H9 (cell line): Measurements from ENCODE around the gene DNAJC1. TPM values are rescaled to one million over a fixed set of nuclear protein-coding genes. Genes with fewer than 3 reads are reported as not detected.
A peak's percentile ranks its signal among the peaks of the same experiment; 100 is the strongest.

ENCODE experiments used
- DNase-seq: peaks from one replicate; pipeline ENCODE4 v3.0.0-alpha.2; 2017
- H2AFZ ChIP-seq: one replicate; pipeline ENCODE4 v1.6.1; 2013; ENCODE audit warnings: mild to moderate bottlenecking, low read length, control low read depth, moderate library complexity
- H2AK5ac ChIP-seq: 2 replicates; pipeline ENCODE4 v1.6.1; 2013; ENCODE audit warnings: low read length, control low read depth, mixed read lengths; ENCODE audit not compliant: insufficient read length
- H2BK120ac ChIP-seq: one replicate; pipeline ENCODE4 v1.6.1; 2013; ENCODE audit warnings: low read depth, mild to moderate bottlenecking, low read length, control low read depth, inconsistent platforms; ENCODE audit not compliant: poor library complexity, severe bottlenecking
- H2BK12ac ChIP-seq: 2 replicates; pipeline ENCODE4 v1.6.1; 2013; ENCODE audit warnings: low read length, control low read depth, mixed read lengths, low read depth; ENCODE audit not compliant: insufficient read length
- H2BK15ac ChIP-seq: 2 replicates; pipeline ENCODE4 v1.6.1; 2013; ENCODE audit warnings: low read depth, low read length, control low read depth
- H2BK20ac ChIP-seq: one replicate; pipeline ENCODE4 v1.6.1; 2013; ENCODE audit warnings: low read depth, mild to moderate bottlenecking, low read length, control low read depth, inconsistent platforms; ENCODE audit not compliant: poor library complexity, severe bottlenecking
- H2BK5ac ChIP-seq: 2 replicates; pipeline ENCODE4 v1.6.1; 2013; ENCODE audit warnings: low read length, control low read depth, mixed read lengths; ENCODE audit not compliant: insufficient read length
- H3K14ac ChIP-seq: 2 replicates; pipeline ENCODE4 v1.6.1; 2013; ENCODE audit warnings: low read length, control low read depth; ENCODE audit not compliant: insufficient read depth
- H3K18ac ChIP-seq: 2 replicates; pipeline ENCODE4 v1.6.1; 2013; ENCODE audit warnings: low read depth, mild to moderate bottlenecking, mixed read lengths, low read length, control low read depth; ENCODE audit not compliant: insufficient read length
- H3K23ac ChIP-seq: 2 replicates; pipeline ENCODE4 v1.6.1; 2013; ENCODE audit warnings: low read length, control low read depth, mixed read lengths, low read depth; ENCODE audit not compliant: insufficient read length
- H3K23me2 ChIP-seq: 2 replicates; pipeline ENCODE4 v1.6.1; 2013; ENCODE audit warnings: low read depth, mild to moderate bottlenecking, mixed read lengths, low read length, control low read depth; ENCODE audit not compliant: insufficient read length, poor library complexity, severe bottlenecking
- H3K27ac ChIP-seq: 2 replicates; pipeline ENCODE4 v1.5.1; 2013; ENCODE audit warnings: low read length, control low read depth, mixed read lengths, low read depth; ENCODE audit not compliant: insufficient read length
- H3K27me3 ChIP-seq: 2 replicates; pipeline ENCODE4 v1.6.1; 2013; ENCODE audit warnings: low read length, control low read depth, inconsistent platforms; ENCODE audit not compliant: insufficient read depth
- H3K4ac ChIP-seq: 2 replicates; pipeline ENCODE4 v1.6.1; 2013; ENCODE audit warnings: low read depth, mild to moderate bottlenecking, control low read depth, inconsistent platforms, low read length, moderate library complexity
- H3K4me1 ChIP-seq: 2 replicates; pipeline ENCODE4 v1.6.1; 2013; ENCODE audit warnings: low read length, control low read depth, inconsistent platforms; ENCODE audit not compliant: insufficient read depth
- H3K4me2 ChIP-seq: 2 replicates; pipeline ENCODE4 v1.6.1; 2013; ENCODE audit warnings: low read length, control low read depth, mixed read lengths; ENCODE audit not compliant: insufficient read length, insufficient read depth
- H3K56ac ChIP-seq: 2 replicates; pipeline ENCODE4 v1.6.1; 2013; ENCODE audit warnings: low read depth, mild to moderate bottlenecking, mixed read lengths, low read length, control low read depth; ENCODE audit not compliant: insufficient read length
- H3K79me1 ChIP-seq: 2 replicates; pipeline ENCODE4 v1.6.1; 2013; ENCODE audit warnings: low read depth, mild to moderate bottlenecking, moderate library complexity, low read length, control low read depth, inconsistent platforms; ENCODE audit not compliant: insufficient read depth, poor library complexity, severe bottlenecking
- H3K79me2 ChIP-seq: 2 replicates; pipeline ENCODE4 v1.6.1; 2013; ENCODE audit warnings: low read length, control low read depth, inconsistent platforms; ENCODE audit not compliant: insufficient read depth
- H3K9ac ChIP-seq: 2 replicates; pipeline ENCODE4 v1.6.1; 2013; ENCODE audit warnings: low read length, control low read depth, mixed read lengths; ENCODE audit not compliant: insufficient read length; ENCODE audit errors: extremely low read depth
- H3K9me3 ChIP-seq: one replicate; pipeline ENCODE4 v1.6.1; 2013; ENCODE audit warnings: low read depth, low read length, inconsistent platforms; ENCODE audit not compliant: control insufficient read depth
- H3T11ph ChIP-seq: one replicate; pipeline ENCODE4 v1.6.1; 2013; ENCODE audit warnings: mild to moderate bottlenecking, low read length, control low read depth, inconsistent platforms
- H4K20me1 ChIP-seq: one replicate; pipeline ENCODE4 v1.6.1; 2013; ENCODE audit not compliant: control insufficient read depth, insufficient read length, insufficient read depth
- H4K5ac ChIP-seq: 2 replicates; pipeline ENCODE4 v1.6.1; 2013; ENCODE audit warnings: low read depth, mild to moderate bottlenecking, mixed read lengths, low read length, control low read depth; ENCODE audit not compliant: insufficient read length
- H4K8ac ChIP-seq: replicated peaks from 2 replicates; pipeline ENCODE4 v1.6.1; 2013; ENCODE audit warnings: low read length, control low read depth, mixed read lengths, low read depth; ENCODE audit not compliant: insufficient read length
- H4K91ac ChIP-seq: 2 replicates; pipeline ENCODE4 v1.6.1; 2013; ENCODE audit warnings: low read depth, mild to moderate bottlenecking, moderate library complexity, mixed read lengths, low read length, control low read depth; ENCODE audit not compliant: insufficient read length
- H3K27ac Mint-ChIP-seq, 3 experiments: 2 replicates in 2 of 3; 3 replicates in 1 of 3; pipeline ENCODE4 v1.8.0; 2020 to 2021; ENCODE audit warnings: mixed read lengths in 3 of 3, mild to moderate bottlenecking in 1 of 3, moderate library complexity in 1 of 3
- H3K27me3 Mint-ChIP-seq: 2 replicates; pipeline ENCODE4 v1.8.0; 2021; ENCODE audit warnings: low read depth, mild to moderate bottlenecking, moderate library complexity, mixed read lengths
- H3K36me3 Mint-ChIP-seq, 3 experiments: 2 replicates in 2 of 3; 3 replicates in 1 of 3; pipeline ENCODE4 v1.8.0; 2020 to 2021; ENCODE audit warnings: low read depth in 3 of 3, mixed read lengths in 3 of 3; ENCODE audit not compliant: insufficient read depth in 1 of 3
- H3K4me1 Mint-ChIP-seq, 2 experiments: 2 replicates each; pipeline ENCODE4 v1.8.0; 2020; ENCODE audit warnings: mixed read lengths in 2 of 2
- H3K4me3 Mint-ChIP-seq, 2 experiments: 2 replicates in 1 of 2; 3 replicates in 1 of 2; pipeline ENCODE4 v1.8.0; 2020 to 2021; ENCODE audit warnings: mild to moderate bottlenecking in 2 of 2, mixed read lengths in 2 of 2, moderate library complexity in 1 of 2
- H3K9me3 Mint-ChIP-seq, 2 experiments: 2 replicates in 1 of 2; 3 replicates in 1 of 2; pipeline ENCODE4 v1.8.0; 2020; ENCODE audit warnings: mild to moderate bottlenecking in 2 of 2, mixed read lengths in 2 of 2, moderate library complexity in 1 of 2
- CTCF ChIP-seq: fragments of 200-600 bp; sonication (generic); conservative IDR thresholded peaks from 3 replicates; pipeline ENCODE4 v1.8.0; 2021; ENCODE audit warnings: antibody characterized with exemption, mild to moderate bottlenecking
- WGBS: extraction: QIAGEN DNeasy Blood & Tissue Kit; methylation state at CpG from one replicate; pipeline ENCODE4 v1.1.7; 2013; ENCODE audit warnings: missing lambda C conversion rate, low lambda C conversion rate, mixed read lengths; ENCODE audit not compliant: insufficient read length; ENCODE audit errors: extremely low coverage; 5-methylcytosine and 5-hydroxymethylcytosine counted together
- total RNA-seq: library from RNA; stranded (reverse); gene quantifications from 2 replicates; pipeline ENCODE4 v1.2.1, GENCODE V29; 2021

Gene DNAJC1
- total RNA-seq, 1 experiment from 2014 or later: 11.2 TPM

- H3K9me3 ChIP-seq: no peaks in the 10 kb centered on the region
- no peak overlapping the region for H2AFZ ChIP-seq
- no peak overlapping the region for H3T11ph ChIP-seq
- no peak overlapping the region for H3K27ac ChIP-seq
- H2BK15ac ChIP-seq: no peak overlapping the region
- WGBS: no CpG with 5 or more reads among the region's 12 CpGs
- Mint-ChIP-seq H3K27ac (peak overlapping the region in 1 of 3 experiments; percentile 20; a peak in 1 of 7 replicates), H3K4me1 (peaks cover 52 to 56% of the 10 kb centered on the region in 2 experiments), H3K4me3 (no peak overlapping the region), H3K27me3 (no peaks in the 10 kb centered on the region), H3K36me3 (no peaks in the 10 kb centered on the region; a peak in 1 of 7 replicates), H3K9me3 (no peaks in the 10 kb centered on the region; a peak in 1 of 5 replicates)
- H3K56ac ChIP-seq: no peak overlapping the region
- H2BK5ac ChIP-seq: no peak overlapping the region
- H2BK20ac ChIP-seq: no peak overlapping the region
- no peak for DNase-seq
- H3K79me1 ChIP-seq: no peaks in the 10 kb centered on the region
- H3K18ac ChIP-seq: no peak overlapping the region
- H3K23me2 ChIP-seq: no peaks in the 10 kb centered on the region
- H4K8ac ChIP-seq: no peak overlapping the region
- H3K27me3 ChIP-seq: no peaks in the 10 kb centered on the region
- H4K20me1 ChIP-seq: no peaks in the 10 kb centered on the region
- H2BK120ac ChIP-seq: no peak overlapping the region
- H2BK12ac ChIP-seq: no peak overlapping the region
- H3K4me1 ChIP-seq: peaks cover 9% of the 10 kb centered on the region; the same call in 1 of the 2 replicates
- H3K4ac ChIP-seq: no peak overlapping the region
- H3K9ac ChIP-seq: no peak overlapping the region
- no peak overlapping the region for H4K91ac ChIP-seq
- H3K14ac ChIP-seq: peak overlapping the region; percentile 14
- no peaks in the 10 kb centered on the region for H3K79me2 ChIP-seq
- TF ChIP-seq CTCF: no peak
- H2AK5ac ChIP-seq: no peak overlapping the region
- no peak overlapping the region for H3K4me2 ChIP-seq
- no peak overlapping the region for H4K5ac ChIP-seq
- H3K23ac ChIP-seq: no peak overlapping the region
Measured at GRCh38 chr10:21756707-21757106, 246.8 kb downstream of the DNAJC1 start.
